ENCODE measurements around the gene TLR8.

- TF ChIP-seq CTCF (IDR thresholded peaks at IDR 0.05) (no peak), POLR2A (IDR thresholded peaks at IDR 0.05) (no peak)
Measured at GRCh38 chrX:12868747-12869146, 37.7 kb upstream of the TLR8 start.
